ENCODE results near the gene DAAM1. TPM values are rescaled to one million over a fixed set of nuclear protein-coding genes. Genes with fewer than 3 reads are reported as not detected.

The DAAM1 gene
- total RNA-seq, 1 experiment from 2014 or later, result 11.5 TPM

- H3K27me3 ChIP-seq (replicated peaks; ENCODE audit: insufficient read depth, low read depth, low read length, poor library complexity), result no peaks in the 10 kb centered on the region
- no peaks in the 10 kb centered on the region for H3K36me3 ChIP-seq (ENCODE audit: insufficient read depth, low read length, poor library complexity, severe bottlenecking)
- no TSS peak for BruUV-seq (replicated peaks)
- no peak overlapping the region for H3K27ac ChIP-seq (ENCODE audit: low read depth, low read length, poor library complexity, severe bottlenecking)
- H3K4me1 ChIP-seq (ENCODE audit: insufficient read depth, low read length, poor library complexity, severe bottlenecking), result no peaks in the 10 kb centered on the region
- DNase-seq (ENCODE audit: low spot score), result no peak
- POLR2A ChIA-PET (ENCODE audit: low non-redundant PET), result no interaction called here
- intact Hi-C loops (cut with micrococcal nuclease; ENCODE audit: unreplicated experiment), result no loop called here
- CTCF ChIA-PET, result no interaction called here
- H3K4me3 ChIP-seq (ENCODE audit: low read depth, low read length, poor library complexity, severe bottlenecking), result no peak overlapping the region
- TF ChIP-seq, protein P1, sequence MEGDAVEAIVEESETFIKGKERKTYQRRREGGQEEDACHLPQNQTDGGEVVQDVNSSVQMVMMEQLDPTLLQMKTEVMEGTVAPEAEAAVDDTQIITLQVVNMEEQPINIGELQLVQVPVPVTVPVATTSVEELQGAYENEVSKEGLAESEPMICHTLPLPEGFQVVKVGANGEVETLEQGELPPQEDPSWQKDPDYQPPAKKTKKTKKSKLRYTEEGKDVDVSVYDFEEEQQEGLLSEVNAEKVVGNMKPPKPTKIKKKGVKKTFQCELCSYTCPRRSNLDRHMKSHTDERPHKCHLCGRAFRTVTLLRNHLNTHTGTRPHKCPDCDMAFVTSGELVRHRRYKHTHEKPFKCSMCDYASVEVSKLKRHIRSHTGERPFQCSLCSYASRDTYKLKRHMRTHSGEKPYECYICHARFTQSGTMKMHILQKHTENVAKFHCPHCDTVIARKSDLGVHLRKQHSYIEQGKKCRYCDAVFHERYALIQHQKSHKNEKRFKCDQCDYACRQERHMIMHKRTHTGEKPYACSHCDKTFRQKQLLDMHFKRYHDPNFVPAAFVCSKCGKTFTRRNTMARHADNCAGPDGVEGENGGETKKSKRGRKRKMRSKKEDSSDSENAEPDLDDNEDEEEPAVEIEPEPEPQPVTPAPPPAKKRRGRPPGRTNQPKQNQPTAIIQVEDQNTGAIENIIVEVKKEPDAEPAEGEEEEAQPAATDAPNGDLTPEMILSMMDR (conservative IDR thresholded peaks at IDR 0.05; ENCODE audit: low read depth, low read length), result no peak
- TF ChIP-seq EZH2 (IDR thresholded peaks at IDR 0.05; ENCODE audit: borderline replicate concordance, low read depth, low read length, poor library complexity, severe bottlenecking), result no peak
- H3K9me3 ChIP-seq (ENCODE audit: low read depth, low read length, poor library complexity, severe bottlenecking), result no peaks in the 10 kb centered on the region
Measured at GRCh38 chr14:59320361-59320760, 131.9 kb downstream of the DAAM1 start.

DNA sequence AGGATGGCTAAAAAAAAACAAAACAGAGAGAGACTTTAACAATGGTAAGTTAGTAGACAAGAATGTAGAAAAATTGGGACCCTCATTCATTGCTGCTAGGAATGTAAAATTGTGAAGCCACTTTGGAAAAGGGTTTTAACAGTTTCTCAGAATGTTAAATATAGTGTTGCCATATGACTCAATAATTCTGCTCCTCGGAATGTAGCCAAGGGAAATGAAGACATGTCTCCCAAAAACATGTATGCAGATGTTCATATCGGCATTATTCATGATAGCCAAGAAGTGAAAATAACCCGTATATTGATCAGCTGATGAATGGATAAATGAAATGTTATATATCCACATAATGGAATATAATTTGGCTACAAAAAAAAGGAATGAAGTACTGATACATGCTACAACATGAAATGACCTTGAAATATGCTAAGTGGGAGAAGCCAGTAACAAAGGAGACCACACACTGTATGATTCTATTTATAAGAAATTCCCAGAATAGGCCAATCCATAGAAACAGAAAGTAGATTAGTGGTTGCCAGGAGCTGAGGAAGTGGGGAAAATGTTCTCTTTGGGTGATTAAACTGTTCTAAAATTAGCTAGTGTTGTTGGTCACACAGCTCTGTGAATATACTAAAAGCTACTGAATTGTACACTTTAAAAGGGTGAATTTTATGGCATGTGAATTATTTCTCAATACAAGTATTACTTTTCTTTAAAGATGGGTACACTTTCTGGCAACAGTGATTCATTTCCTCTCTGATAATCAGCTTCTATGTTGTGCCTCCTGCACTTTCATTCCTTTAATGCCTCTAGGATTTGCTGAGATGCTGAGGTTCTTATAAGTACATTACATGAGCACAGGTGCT, 132.5 kb downstream of the DAAM1 start:
- TF ChIP-seq, protein P1 (conservative IDR thresholded peaks at IDR 0.05; ENCODE audit: low read depth, low read length), result no peak
- no peak for TF ChIP-seq EZH2 (IDR thresholded peaks at IDR 0.05; ENCODE audit: borderline replicate concordance, low read depth, low read length, poor library complexity, severe bottlenecking)
- CTCF ChIA-PET, result no interaction called here
- no peak overlapping the region for H3K27ac ChIP-seq (ENCODE audit: low read depth, low read length, poor library complexity, severe bottlenecking)
- H3K36me3 ChIP-seq (ENCODE audit: insufficient read depth, low read length, poor library complexity, severe bottlenecking), result no peaks in the 10 kb centered on the region
- POLR2A ChIA-PET (ENCODE audit: low non-redundant PET), result no interaction called here
- no peaks in the 10 kb centered on the region for H3K4me1 ChIP-seq (ENCODE audit: insufficient read depth, low read length, poor library complexity, severe bottlenecking)
- H3K9me3 ChIP-seq (ENCODE audit: low read depth, low read length, poor library complexity, severe bottlenecking), result no peaks in the 10 kb centered on the region
- H3K27me3 ChIP-seq (replicated peaks; ENCODE audit: insufficient read depth, low read depth, low read length, poor library complexity), result no peaks in the 10 kb centered on the region
- intact Hi-C loops (cut with micrococcal nuclease; ENCODE audit: unreplicated experiment), result no loop called here
- no peak overlapping the region for H3K4me3 ChIP-seq (ENCODE audit: low read depth, low read length, poor library complexity, severe bottlenecking)
- BruUV-seq (replicated peaks), result no TSS peak
- no peak for DNase-seq (ENCODE audit: low spot score)

DNA sequence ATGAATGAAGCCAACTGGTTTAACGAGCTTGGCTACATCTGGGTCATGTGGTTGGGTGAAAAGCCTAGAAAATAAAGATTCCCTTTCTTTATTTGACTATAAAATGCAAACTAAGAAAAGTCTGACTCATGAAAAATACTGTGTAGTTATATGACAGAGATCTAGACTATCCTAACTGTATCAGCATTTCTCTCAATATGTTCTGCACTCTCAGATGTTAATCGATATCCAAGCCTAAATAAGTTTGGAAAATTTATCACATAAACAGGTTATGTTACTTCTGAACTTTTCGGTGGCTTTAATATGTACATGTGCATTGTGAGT, 133.1 kb downstream of the DAAM1 start:
- ChIA-PET POLR2A (ENCODE audit: low non-redundant PET) (no interaction called here), CTCF (no interaction called here)
- Histone ChIP-seq H3K9me3 (ENCODE audit: low read depth, low read length, poor library complexity, severe bottlenecking) (no peaks in the 10 kb centered on the region), H3K27ac (ENCODE audit: low read depth, low read length, poor library complexity, severe bottlenecking) (no peak overlapping the region), H3K27me3 (replicated peaks; ENCODE audit: insufficient read depth, low read depth, low read length, poor library complexity) (no peaks in the 10 kb centered on the region), H3K4me1 (ENCODE audit: insufficient read depth, low read length, poor library complexity, severe bottlenecking) (no peaks in the 10 kb centered on the region), H3K36me3 (ENCODE audit: insufficient read depth, low read length, poor library complexity, severe bottlenecking) (no peaks in the 10 kb centered on the region), H3K4me3 (ENCODE audit: low read depth, low read length, poor library complexity, severe bottlenecking) (no peak overlapping the region)
- TF ChIP-seq, protein P1 (conservative IDR thresholded peaks at IDR 0.05; ENCODE audit: low read depth, low read length), result no peak
- TF ChIP-seq EZH2 (IDR thresholded peaks at IDR 0.05; ENCODE audit: borderline replicate concordance, low read depth, low read length, poor library complexity, severe bottlenecking), result no peak
- no TSS peak for BruUV-seq (replicated peaks)
- intact Hi-C loops (cut with micrococcal nuclease; ENCODE audit: unreplicated experiment), result no loop called here
- no peak for DNase-seq (ENCODE audit: low spot score)
